ENCODE results near the gene SLC25A20. TPM values are rescaled to one million over a fixed set of nuclear protein-coding genes. Genes with fewer than 3 reads are reported as not detected.

Gene SLC25A20
- total RNA-seq, 1 donor from 2014 or later, result 15.1 TPM

DNA sequence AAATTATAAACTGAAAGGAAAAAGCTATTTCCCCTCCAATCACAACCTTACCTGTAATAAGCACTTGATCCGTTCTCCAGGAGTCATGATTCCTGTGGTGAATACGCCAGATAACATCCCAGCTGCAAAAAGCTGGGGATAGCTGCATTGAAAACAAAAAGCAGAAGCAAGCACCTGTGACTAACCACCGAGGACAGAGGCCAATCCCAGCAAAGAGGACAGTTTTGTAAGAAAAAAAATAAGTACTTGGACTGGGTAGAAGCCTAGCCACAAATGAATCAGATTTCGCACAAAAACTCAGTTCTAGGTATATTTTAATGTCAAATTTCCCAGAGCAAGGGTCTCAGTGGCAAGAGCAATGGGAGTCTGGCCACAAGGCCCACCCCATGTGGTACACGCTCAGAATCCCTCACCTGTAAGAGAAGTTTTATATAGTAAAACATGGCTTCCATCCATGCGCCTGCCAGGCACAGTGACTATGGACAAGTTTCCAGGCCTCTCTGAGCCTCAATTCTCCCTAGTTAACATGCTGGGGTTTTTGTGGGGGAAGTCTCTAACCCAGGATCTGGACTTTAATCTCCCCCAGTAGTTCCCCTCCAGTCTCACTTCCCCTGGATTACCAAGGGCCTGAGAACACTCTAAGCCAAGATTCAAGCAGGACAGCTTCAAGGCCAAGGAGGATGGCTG is 19.2 kb downstream of the SLC25A20 start:
- no peak overlapping the region for H3K9ac ChIP-seq (ENCODE audit: low read depth in 1 of 3, low read length in 3 of 3)
- H3K4me3 ChIP-seq (ENCODE audit: low read length in 3 of 3), result no peak overlapping the region
- H3K36me3 ChIP-seq (ENCODE audit: control insufficient read depth in 3 of 3, insufficient read depth in 3 of 3, low read length in 3 of 3), result peaks cover 0 to 9% (median 6%) of the 10 kb centered on the region in 3 donors
- no peaks in the 10 kb centered on the region for H3K9me3 ChIP-seq (ENCODE audit: control insufficient read depth in 3 of 3, low read length in 3 of 3)
- no peak overlapping the region for H3K27ac ChIP-seq (ENCODE audit: low read depth, low read length)
- H3K4me1 ChIP-seq (ENCODE audit: control insufficient read depth in 3 of 3, insufficient read depth in 3 of 3, low read length in 3 of 3), result peaks cover 5 to 15% (median 12%) of the 10 kb centered on the region in 3 donors
- H3K27me3 ChIP-seq (ENCODE audit: control insufficient read depth in 3 of 3, insufficient read depth in 3 of 3, low read length in 3 of 3), result no peaks in the 10 kb centered on the region

DNA sequence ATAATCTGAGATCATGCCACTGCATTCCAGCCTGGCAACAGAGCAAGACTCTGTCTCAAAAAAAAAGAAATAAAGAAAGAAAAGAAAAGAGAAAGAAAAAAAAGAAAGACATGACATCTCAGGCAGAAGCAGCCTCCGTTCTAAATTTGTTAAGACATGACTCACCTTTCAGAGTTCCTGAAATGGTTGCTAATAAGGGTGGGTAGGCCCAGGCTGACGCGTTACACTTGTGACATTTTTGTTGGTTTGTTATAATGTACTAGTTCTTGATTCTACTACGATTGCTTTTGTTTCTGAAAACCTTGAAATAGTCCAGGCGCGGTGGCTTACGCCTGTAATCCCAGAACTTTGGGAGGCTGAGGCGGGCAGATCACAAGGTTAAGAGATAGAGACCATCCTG is 21.0 kb downstream of the SLC25A20 start:
- Histone ChIP-seq H3K27ac (ENCODE audit: low read depth, low read length) (no peak overlapping the region), H3K36me3 (ENCODE audit: control insufficient read depth in 3 of 3, insufficient read depth in 3 of 3, low read length in 3 of 3) (peaks cover 0 to 6% (median 6%) of the 10 kb centered on the region in 3 donors), H3K4me1 (ENCODE audit: control insufficient read depth in 3 of 3, insufficient read depth in 3 of 3, low read length in 3 of 3) (peaks cover 5 to 15% (median 12%) of the 10 kb centered on the region in 3 donors), H3K9me3 (ENCODE audit: control insufficient read depth in 3 of 3, low read length in 3 of 3) (no peaks in the 10 kb centered on the region), H3K4me3 (ENCODE audit: low read length in 3 of 3) (no peak overlapping the region), H3K9ac (ENCODE audit: low read depth in 1 of 3, low read length in 3 of 3) (no peak overlapping the region), H3K27me3 (ENCODE audit: control insufficient read depth in 3 of 3, insufficient read depth in 3 of 3, low read length in 3 of 3) (no peaks in the 10 kb centered on the region)

DNA sequence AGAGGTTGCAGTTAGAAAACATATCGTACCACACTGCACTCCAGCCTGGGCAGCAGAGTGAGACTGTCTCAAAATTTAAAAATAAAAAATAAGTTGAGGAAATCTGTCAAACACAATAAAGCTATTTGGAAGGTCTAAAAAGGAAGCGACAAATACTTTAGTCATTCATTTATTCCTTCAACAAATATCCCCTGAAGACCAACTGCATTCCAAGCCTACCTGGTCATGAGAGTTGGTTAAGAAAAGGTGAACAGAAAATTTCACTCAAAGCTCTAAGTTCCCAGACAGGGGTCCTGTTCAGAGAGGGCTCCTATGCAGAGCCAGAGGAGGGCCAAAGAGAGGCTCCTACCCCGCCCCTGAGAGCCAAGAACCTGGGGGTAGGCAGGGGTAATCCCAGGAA is 35.6 kb downstream of the SLC25A20 start:
- H3K36me3 ChIP-seq (ENCODE audit: control insufficient read depth in 3 of 3, insufficient read depth in 3 of 3, low read length in 3 of 3), result peaks cover 5 to 19% (median 7%) of the 10 kb centered on the region in 3 donors
- H3K27me3 ChIP-seq (ENCODE audit: control insufficient read depth in 3 of 3, insufficient read depth in 3 of 3, low read length in 3 of 3), result no peaks in the 10 kb centered on the region

DNA sequence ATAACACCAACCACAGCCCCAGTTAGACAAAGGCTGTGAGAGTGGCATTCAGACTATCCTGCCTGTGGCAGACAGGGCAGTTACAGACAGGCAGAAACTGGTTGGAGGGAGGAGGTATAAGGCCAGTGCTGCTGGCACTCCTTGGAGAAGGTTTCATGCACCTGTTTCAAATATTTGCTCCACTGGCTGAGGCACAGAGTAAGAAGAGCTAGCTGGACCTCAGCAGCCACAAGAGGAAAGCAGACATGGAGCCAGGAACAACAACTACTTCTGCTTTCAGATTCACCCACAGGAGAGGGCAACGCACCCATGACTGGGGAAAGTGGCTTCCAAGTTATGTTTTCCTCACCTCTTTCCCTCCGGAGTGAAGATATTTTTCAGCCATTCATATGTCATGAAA is 39.5 kb downstream of the SLC25A20 start:
- H3K9me3 ChIP-seq (ENCODE audit: control insufficient read depth in 3 of 3, low read length in 3 of 3), result no peaks in the 10 kb centered on the region
- peak overlapping the region; percentile 82 for H3K27ac ChIP-seq (ENCODE audit: low read depth, low read length)
- H3K4me1 ChIP-seq (ENCODE audit: control insufficient read depth in 3 of 3, insufficient read depth in 3 of 3, low read length in 3 of 3), result peaks cover 24 to 35% (median 27%) of the 10 kb centered on the region in 3 donors
- peaks cover 5 to 27% (median 15%) of the 10 kb centered on the region in 3 donors for H3K36me3 ChIP-seq (ENCODE audit: control insufficient read depth in 3 of 3, insufficient read depth in 3 of 3, low read length in 3 of 3)
- H3K27me3 ChIP-seq (ENCODE audit: control insufficient read depth in 3 of 3, insufficient read depth in 3 of 3, low read length in 3 of 3), result no peaks in the 10 kb centered on the region
- H3K9ac ChIP-seq (ENCODE audit: low read depth in 1 of 3, low read length in 3 of 3), result peak overlapping the region; percentile 59 to 74 (median 60)
- peak overlapping the region in 2 of 3 donors; percentile 46 to 54 for H3K4me3 ChIP-seq (ENCODE audit: low read length in 3 of 3)

More for the DNA sequence above, 35.6 kb downstream of the SLC25A20 start:
- Histone ChIP-seq H3K9ac (ENCODE audit: low read depth in 1 of 3, low read length in 3 of 3) (no peak overlapping the region), H3K4me3 (ENCODE audit: low read length in 3 of 3) (no peak overlapping the region), H3K27ac (ENCODE audit: low read depth, low read length) (no peak overlapping the region), H3K4me1 (ENCODE audit: control insufficient read depth in 3 of 3, insufficient read depth in 3 of 3, low read length in 3 of 3) (peaks cover 10 to 17% (median 14%) of the 10 kb centered on the region in 3 donors), H3K9me3 (ENCODE audit: control insufficient read depth in 3 of 3, low read length in 3 of 3) (no peaks in the 10 kb centered on the region)

DNA sequence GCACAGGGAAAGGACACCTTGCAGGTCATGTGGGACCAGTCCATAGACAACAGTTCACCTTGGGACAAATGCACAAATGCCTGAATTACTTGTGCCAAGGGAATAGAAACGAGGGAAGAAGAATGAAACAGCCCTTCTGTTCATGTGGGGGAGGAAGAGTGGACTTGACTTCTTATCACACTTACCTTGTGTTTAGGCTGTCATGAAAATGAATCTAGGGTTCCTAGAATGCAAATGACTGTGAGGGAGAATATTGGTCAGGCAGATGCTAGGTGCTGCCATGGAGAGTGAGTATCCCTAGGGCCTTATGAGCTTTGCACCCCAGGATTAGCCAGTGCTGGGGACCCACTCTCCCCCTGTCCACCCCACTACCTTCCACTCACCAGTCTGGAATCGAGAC is 40.0 kb downstream of the SLC25A20 start:
- H3K4me3 ChIP-seq (ENCODE audit: low read length in 3 of 3), result no peak overlapping the region

DNA sequence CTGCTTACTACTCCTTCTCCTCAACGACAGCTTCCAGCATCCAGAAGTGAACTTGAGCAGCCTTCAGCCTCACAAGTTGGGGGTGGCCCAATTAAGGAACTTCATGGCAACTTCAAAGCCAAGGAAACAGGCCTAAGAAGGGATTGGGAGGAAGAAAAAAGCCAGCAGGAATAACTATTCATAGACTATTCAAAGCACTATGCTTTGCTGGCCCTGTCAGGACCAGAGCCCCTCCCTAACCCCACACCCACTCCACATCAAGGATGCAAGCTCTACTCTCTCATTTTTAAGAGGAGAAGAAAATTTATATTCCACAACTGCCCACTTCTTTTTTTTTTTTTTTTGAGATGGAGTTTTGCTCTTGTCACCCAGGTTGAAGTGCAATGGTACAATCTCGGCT is 41.0 kb downstream of the SLC25A20 start:
- Histone ChIP-seq H3K9me3 (ENCODE audit: control insufficient read depth in 3 of 3, low read length in 3 of 3) (no peaks in the 10 kb centered on the region), H3K4me1 (ENCODE audit: control insufficient read depth in 3 of 3, insufficient read depth in 3 of 3, low read length in 3 of 3) (peaks cover 31 to 35% (median 32%) of the 10 kb centered on the region in 3 donors), H3K27me3 (ENCODE audit: control insufficient read depth in 3 of 3, insufficient read depth in 3 of 3, low read length in 3 of 3) (no peaks in the 10 kb centered on the region), H3K27ac (ENCODE audit: low read depth, low read length) (no peak overlapping the region), H3K36me3 (ENCODE audit: control insufficient read depth in 3 of 3, insufficient read depth in 3 of 3, low read length in 3 of 3) (peaks cover 5 to 27% (median 14%) of the 10 kb centered on the region in 3 donors), H3K4me3 (ENCODE audit: low read length in 3 of 3) (no peak overlapping the region), H3K9ac (ENCODE audit: low read depth in 1 of 3, low read length in 3 of 3) (no peak overlapping the region)

More for the DNA sequence above, 40.0 kb downstream of the SLC25A20 start:
- Histone ChIP-seq H3K27ac (ENCODE audit: low read depth, low read length) (peak overlapping the region; percentile 82), H3K9ac (ENCODE audit: low read depth in 1 of 3, low read length in 3 of 3) (peak overlapping the region in 2 of 3 donors; percentile 34 to 46), H3K27me3 (ENCODE audit: control insufficient read depth in 3 of 3, insufficient read depth in 3 of 3, low read length in 3 of 3) (no peaks in the 10 kb centered on the region), H3K36me3 (ENCODE audit: control insufficient read depth in 3 of 3, insufficient read depth in 3 of 3, low read length in 3 of 3) (peaks cover 5 to 27% (median 15%) of the 10 kb centered on the region in 3 donors), H3K9me3 (ENCODE audit: control insufficient read depth in 3 of 3, low read length in 3 of 3) (no peaks in the 10 kb centered on the region), H3K4me1 (ENCODE audit: control insufficient read depth in 3 of 3, insufficient read depth in 3 of 3, low read length in 3 of 3) (peaks cover 27 to 35% (median 31%) of the 10 kb centered on the region in 3 donors)

DNA sequence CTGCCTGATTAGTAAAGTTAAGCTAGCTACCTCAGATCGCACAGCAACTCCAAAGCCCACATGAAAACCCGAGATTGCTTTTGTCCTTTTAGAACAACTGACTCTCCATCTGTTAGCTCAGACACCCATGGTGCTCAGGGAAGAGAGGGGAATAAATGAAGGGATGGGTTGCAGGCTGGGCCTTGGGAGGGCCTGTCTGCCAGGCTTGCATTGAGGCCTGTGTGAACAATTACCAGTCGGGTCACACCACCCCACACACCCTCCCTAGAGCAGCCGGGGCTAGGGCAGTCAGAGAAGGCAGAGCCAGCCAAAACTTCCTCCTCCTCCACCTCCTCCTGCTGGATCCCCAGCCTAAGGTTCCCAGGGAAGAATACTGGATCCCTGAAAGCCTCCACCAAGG is 42.2 kb downstream of the SLC25A20 start:
- Histone ChIP-seq H3K9me3 (ENCODE audit: control insufficient read depth in 3 of 3, low read length in 3 of 3) (no peaks in the 10 kb centered on the region), H3K27me3 (ENCODE audit: control insufficient read depth in 3 of 3, insufficient read depth in 3 of 3, low read length in 3 of 3) (no peaks in the 10 kb centered on the region), H3K4me1 (ENCODE audit: control insufficient read depth in 3 of 3, insufficient read depth in 3 of 3, low read length in 3 of 3) (peaks cover 31 to 37% (median 35%) of the 10 kb centered on the region in 3 donors), H3K9ac (ENCODE audit: low read depth in 1 of 3, low read length in 3 of 3) (peak overlapping the region; percentile 23 to 50 (median 43)), H3K27ac (ENCODE audit: low read depth, low read length) (no peak overlapping the region), H3K36me3 (ENCODE audit: control insufficient read depth in 3 of 3, insufficient read depth in 3 of 3, low read length in 3 of 3) (peaks cover 0 to 19% (median 8%) of the 10 kb centered on the region in 3 donors), H3K4me3 (ENCODE audit: low read length in 3 of 3) (no peak overlapping the region)

DNA sequence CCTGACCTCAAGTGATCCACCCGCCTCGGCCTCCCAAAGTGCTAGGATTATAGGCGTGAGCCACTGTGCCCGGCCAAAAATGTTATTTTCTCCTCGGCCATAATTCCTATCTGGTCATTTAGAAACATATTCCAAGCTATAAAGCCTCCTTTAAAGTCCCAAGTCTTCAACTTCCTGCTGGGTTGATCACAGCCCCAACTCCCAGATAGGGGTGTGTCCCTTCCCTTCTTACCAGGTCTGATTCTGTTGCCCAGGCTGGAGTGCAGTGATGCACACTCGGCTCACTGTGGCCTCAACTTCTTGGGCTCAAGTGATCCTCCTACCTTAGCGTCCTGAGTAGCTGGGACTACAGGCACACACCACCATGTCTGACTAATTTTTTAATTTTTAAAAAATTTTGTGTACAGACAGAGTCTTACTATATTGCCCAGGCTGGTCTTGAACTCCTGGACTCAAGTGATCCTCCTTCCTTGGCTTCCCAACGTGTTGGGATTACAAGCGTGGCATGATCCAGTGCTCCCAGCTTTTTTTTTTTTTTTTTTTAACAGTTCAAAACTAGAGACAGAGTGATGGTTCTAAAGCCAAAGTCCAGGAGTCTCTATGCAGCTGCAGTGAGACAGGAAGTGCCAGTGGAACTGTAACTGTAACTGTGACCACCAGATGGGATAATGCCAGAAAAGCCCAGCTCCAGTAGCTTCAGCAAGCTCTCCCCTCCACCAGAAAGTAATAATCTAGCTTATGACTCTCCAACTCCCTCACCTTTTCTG is 42.8 kb downstream of the SLC25A20 start:
- Histone ChIP-seq H3K9me3 (ENCODE audit: control insufficient read depth in 3 of 3, low read length in 3 of 3) (no peaks in the 10 kb centered on the region), H3K27ac (ENCODE audit: low read depth, low read length) (no peak overlapping the region), H3K27me3 (ENCODE audit: control insufficient read depth in 3 of 3, insufficient read depth in 3 of 3, low read length in 3 of 3) (no peaks in the 10 kb centered on the region), H3K36me3 (ENCODE audit: control insufficient read depth in 3 of 3, insufficient read depth in 3 of 3, low read length in 3 of 3) (peaks cover 0 to 19% (median 8%) of the 10 kb centered on the region in 3 donors), H3K4me3 (ENCODE audit: low read length in 3 of 3) (no peak overlapping the region), H3K9ac (ENCODE audit: low read depth in 1 of 3, low read length in 3 of 3) (peak overlapping the region; percentile 23 to 50 (median 33)), H3K4me1 (ENCODE audit: control insufficient read depth in 3 of 3, insufficient read depth in 3 of 3, low read length in 3 of 3) (peaks cover 31 to 37% (median 35%) of the 10 kb centered on the region in 3 donors)

DNA sequence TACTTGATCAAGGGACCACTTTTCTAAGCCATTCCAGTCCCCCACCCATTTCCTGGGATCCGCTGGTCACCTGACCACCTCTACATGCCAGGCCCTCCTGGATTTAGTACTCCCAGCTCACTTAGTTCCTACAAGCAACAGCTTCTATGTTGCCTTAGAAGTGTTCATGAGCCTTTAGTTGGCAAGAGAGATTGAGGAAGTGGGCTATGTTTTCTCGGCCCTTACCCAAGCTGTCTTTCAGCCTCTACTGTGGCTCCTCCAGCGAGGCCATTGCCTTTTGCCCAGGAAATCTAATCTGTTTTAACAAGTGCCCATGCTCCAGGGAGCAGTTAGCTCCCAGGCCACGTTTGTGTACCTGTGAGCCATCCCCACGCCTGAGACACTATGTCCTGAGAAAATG is 46.5 kb downstream of the SLC25A20 start:
- no peak overlapping the region for H3K27ac ChIP-seq (ENCODE audit: low read depth, low read length)
- peaks cover 0 to 5% (median 3%) of the 10 kb centered on the region in 3 donors for H3K36me3 ChIP-seq (ENCODE audit: control insufficient read depth in 3 of 3, insufficient read depth in 3 of 3, low read length in 3 of 3)
- peaks cover 22 to 26% (median 23%) of the 10 kb centered on the region in 3 donors for H3K4me1 ChIP-seq (ENCODE audit: control insufficient read depth in 3 of 3, insufficient read depth in 3 of 3, low read length in 3 of 3)
- H3K4me3 ChIP-seq (ENCODE audit: low read length in 3 of 3), result no peak overlapping the region
- no peaks in the 10 kb centered on the region for H3K27me3 ChIP-seq (ENCODE audit: control insufficient read depth in 3 of 3, insufficient read depth in 3 of 3, low read length in 3 of 3)
- H3K9ac ChIP-seq (ENCODE audit: low read depth in 1 of 3, low read length in 3 of 3), result peak overlapping the region in 1 of 3 donors; percentile 45
- no peaks in the 10 kb centered on the region for H3K9me3 ChIP-seq (ENCODE audit: control insufficient read depth in 3 of 3, low read length in 3 of 3)

DNA sequence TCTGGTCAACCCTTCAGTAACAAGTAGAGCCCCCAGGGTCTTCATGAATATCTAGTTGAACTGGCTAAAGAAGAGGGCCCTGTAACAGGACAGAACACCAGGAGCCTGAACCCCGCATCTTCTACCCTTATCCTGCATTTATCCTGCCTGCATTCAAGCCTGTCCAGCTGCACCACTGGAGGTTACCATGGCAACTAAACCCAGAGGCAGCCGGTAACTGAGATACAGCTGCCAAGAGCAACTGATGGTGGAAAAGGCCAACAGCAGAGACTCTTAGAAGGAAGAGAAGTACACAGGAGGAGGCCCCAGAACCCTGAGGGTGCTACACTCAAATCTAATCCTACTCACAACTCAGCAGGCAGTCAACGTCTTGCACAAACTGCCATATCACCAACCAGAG is 47.3 kb downstream of the SLC25A20 start:
- Histone ChIP-seq H3K9me3 (ENCODE audit: control insufficient read depth in 3 of 3, low read length in 3 of 3) (no peaks in the 10 kb centered on the region), H3K4me1 (ENCODE audit: control insufficient read depth in 3 of 3, insufficient read depth in 3 of 3, low read length in 3 of 3) (peaks cover 15 to 22% (median 21%) of the 10 kb centered on the region in 3 donors), H3K9ac (ENCODE audit: low read depth in 1 of 3, low read length in 3 of 3) (no peak overlapping the region), H3K36me3 (ENCODE audit: control insufficient read depth in 3 of 3, insufficient read depth in 3 of 3, low read length in 3 of 3) (no peaks in the 10 kb centered on the region), H3K27me3 (ENCODE audit: control insufficient read depth in 3 of 3, insufficient read depth in 3 of 3, low read length in 3 of 3) (no peaks in the 10 kb centered on the region), H3K27ac (ENCODE audit: low read depth, low read length) (no peak overlapping the region), H3K4me3 (ENCODE audit: low read length in 3 of 3) (no peak overlapping the region)
